ENCODE results near the gene RPLP2. TPM values are rescaled to one million over a fixed set of nuclear protein-coding genes. Genes with fewer than 3 reads are reported as not detected.

The RPLP2 gene
- total RNA-seq, 1 experiment from 2014 or later = 1,325 TPM

DNA sequence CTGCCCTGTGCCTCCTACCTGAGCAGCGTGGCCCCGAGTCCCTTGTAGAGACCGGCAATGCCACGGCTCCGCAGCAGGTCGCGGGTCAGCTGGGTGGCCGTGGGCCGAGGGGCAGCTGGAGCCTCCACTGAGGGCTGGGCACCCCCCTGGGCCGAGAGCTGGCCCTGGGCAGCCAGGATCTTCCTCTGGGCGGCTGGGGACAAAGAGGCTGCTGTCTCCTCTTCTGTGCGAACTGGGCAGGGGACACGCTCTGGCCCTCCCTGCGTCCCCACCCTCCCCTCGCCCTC, 17.3 kb upstream of the RPLP2 start:
- no TSS peak for BruUV-seq (replicated peaks)
- ChIA-PET POLR2A (ENCODE audit: low non-redundant PET) (interaction anchor here (0.6 kb wide), 1 partner anchor 12 kb away, joined by 3 read pairs; no protein-coding TSS in a partner anchor), CTCF (no interaction called here)
- TF ChIP-seq, protein P1, sequence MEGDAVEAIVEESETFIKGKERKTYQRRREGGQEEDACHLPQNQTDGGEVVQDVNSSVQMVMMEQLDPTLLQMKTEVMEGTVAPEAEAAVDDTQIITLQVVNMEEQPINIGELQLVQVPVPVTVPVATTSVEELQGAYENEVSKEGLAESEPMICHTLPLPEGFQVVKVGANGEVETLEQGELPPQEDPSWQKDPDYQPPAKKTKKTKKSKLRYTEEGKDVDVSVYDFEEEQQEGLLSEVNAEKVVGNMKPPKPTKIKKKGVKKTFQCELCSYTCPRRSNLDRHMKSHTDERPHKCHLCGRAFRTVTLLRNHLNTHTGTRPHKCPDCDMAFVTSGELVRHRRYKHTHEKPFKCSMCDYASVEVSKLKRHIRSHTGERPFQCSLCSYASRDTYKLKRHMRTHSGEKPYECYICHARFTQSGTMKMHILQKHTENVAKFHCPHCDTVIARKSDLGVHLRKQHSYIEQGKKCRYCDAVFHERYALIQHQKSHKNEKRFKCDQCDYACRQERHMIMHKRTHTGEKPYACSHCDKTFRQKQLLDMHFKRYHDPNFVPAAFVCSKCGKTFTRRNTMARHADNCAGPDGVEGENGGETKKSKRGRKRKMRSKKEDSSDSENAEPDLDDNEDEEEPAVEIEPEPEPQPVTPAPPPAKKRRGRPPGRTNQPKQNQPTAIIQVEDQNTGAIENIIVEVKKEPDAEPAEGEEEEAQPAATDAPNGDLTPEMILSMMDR (conservative IDR thresholded peaks at IDR 0.05; ENCODE audit: low read depth, low read length) = no peak
- no peak for TF ChIP-seq EZH2 (IDR thresholded peaks at IDR 0.05; ENCODE audit: borderline replicate concordance, low read depth, low read length, poor library complexity, severe bottlenecking)
- intact Hi-C loops (cut with micrococcal nuclease; ENCODE audit: unreplicated experiment) = no loop called here
- Histone ChIP-seq H3K27me3 (replicated peaks; ENCODE audit: insufficient read depth, low read depth, low read length, poor library complexity) (no peaks in the 10 kb centered on the region), H3K36me3 (ENCODE audit: insufficient read depth, low read length, poor library complexity, severe bottlenecking) (peaks cover 2% of the 10 kb centered on the region), H3K4me3 (ENCODE audit: low read depth, low read length, poor library complexity, severe bottlenecking) (no peak overlapping the region), H3K9me3 (ENCODE audit: low read depth, low read length, poor library complexity, severe bottlenecking) (no peaks in the 10 kb centered on the region), H3K27ac (ENCODE audit: low read depth, low read length, poor library complexity, severe bottlenecking) (no peak overlapping the region), H3K4me1 (ENCODE audit: insufficient read depth, low read length, poor library complexity, severe bottlenecking) (peaks cover 10% of the 10 kb centered on the region)
- DNase-seq (ENCODE audit: low spot score) = no peak

DNA sequence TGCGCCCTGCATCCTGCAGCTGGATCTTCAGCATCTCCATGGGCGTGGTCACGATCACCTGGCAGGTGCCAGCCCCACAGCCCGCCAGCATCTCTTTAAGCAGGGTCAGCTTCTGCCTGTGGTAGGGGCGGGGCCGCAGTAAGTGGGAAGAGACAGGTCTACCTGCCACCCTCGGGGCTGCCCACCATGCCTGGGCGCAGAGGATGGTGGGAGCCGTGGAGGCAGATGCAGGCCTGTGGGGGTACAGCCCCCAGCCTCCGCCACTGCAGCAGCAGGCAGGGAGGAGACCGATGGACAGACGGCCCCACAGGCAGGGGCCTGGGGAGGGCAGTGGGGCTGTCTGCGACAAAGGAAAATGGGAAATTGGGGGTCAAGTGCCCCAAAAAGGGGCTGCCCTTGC, 16.9 kb upstream of the RPLP2 start:
- intact Hi-C loops (cut with micrococcal nuclease; ENCODE audit: unreplicated experiment) = no loop called here
- no peak for TF ChIP-seq EZH2 (IDR thresholded peaks at IDR 0.05; ENCODE audit: borderline replicate concordance, low read depth, low read length, poor library complexity, severe bottlenecking)
- TF ChIP-seq, protein P1 (conservative IDR thresholded peaks at IDR 0.05; ENCODE audit: low read depth, low read length) = no peak
- no TSS peak for BruUV-seq (replicated peaks)
- Histone ChIP-seq H3K27ac (ENCODE audit: low read depth, low read length, poor library complexity, severe bottlenecking) (no peak overlapping the region), H3K4me1 (ENCODE audit: insufficient read depth, low read length, poor library complexity, severe bottlenecking) (peaks cover 10% of the 10 kb centered on the region), H3K36me3 (ENCODE audit: insufficient read depth, low read length, poor library complexity, severe bottlenecking) (peaks cover 2% of the 10 kb centered on the region), H3K9me3 (ENCODE audit: low read depth, low read length, poor library complexity, severe bottlenecking) (no peaks in the 10 kb centered on the region), H3K27me3 (replicated peaks; ENCODE audit: insufficient read depth, low read depth, low read length, poor library complexity) (no peaks in the 10 kb centered on the region), H3K4me3 (ENCODE audit: low read depth, low read length, poor library complexity, severe bottlenecking) (no peak overlapping the region)
- no peak for DNase-seq (ENCODE audit: low spot score)
- ChIA-PET POLR2A (ENCODE audit: low non-redundant PET) (interaction anchor here (0.6 kb wide), 1 partner anchor 12 kb away, joined by 3 read pairs; no protein-coding TSS in a partner anchor), CTCF (no interaction called here)

DNA sequence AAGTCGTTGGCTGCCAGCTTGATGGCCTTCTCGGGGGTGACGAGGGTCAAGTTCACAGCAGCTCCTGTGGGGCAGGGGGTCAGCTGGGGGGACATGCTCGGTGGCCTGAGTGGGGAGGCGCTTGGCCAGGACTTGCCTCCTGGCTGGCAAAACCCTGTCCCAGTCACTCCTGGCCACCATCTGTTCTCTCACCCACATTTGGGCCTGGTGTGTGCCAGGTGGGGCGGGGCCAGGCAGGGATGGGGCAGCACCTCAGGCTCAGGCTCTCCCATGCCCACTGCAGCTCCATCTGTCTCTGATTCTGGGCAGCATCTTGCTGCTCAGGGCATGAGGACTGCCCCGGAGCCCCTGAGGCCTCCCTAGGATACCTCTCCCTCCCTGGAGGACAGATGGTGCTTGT, 16.2 kb upstream of the RPLP2 start:
- Histone ChIP-seq H3K4me1 (ENCODE audit: insufficient read depth, low read length, poor library complexity, severe bottlenecking) (peaks cover 10% of the 10 kb centered on the region), H3K4me3 (ENCODE audit: low read depth, low read length, poor library complexity, severe bottlenecking) (no peak overlapping the region), H3K27me3 (replicated peaks; ENCODE audit: insufficient read depth, low read depth, low read length, poor library complexity) (no peaks in the 10 kb centered on the region), H3K27ac (ENCODE audit: low read depth, low read length, poor library complexity, severe bottlenecking) (no peak overlapping the region), H3K9me3 (ENCODE audit: low read depth, low read length, poor library complexity, severe bottlenecking) (no peaks in the 10 kb centered on the region), H3K36me3 (ENCODE audit: insufficient read depth, low read length, poor library complexity, severe bottlenecking) (peaks cover 2% of the 10 kb centered on the region)
- BruUV-seq (replicated peaks) = no TSS peak
- ChIA-PET CTCF (no interaction called here), POLR2A (ENCODE audit: low non-redundant PET) (no interaction called here)
- DNase-seq (ENCODE audit: low spot score) = no peak
- intact Hi-C loops (cut with micrococcal nuclease; ENCODE audit: unreplicated experiment) = no loop called here
- TF ChIP-seq, protein P1 (conservative IDR thresholded peaks at IDR 0.05; ENCODE audit: low read depth, low read length) = no peak
- TF ChIP-seq EZH2 (IDR thresholded peaks at IDR 0.05; ENCODE audit: borderline replicate concordance, low read depth, low read length, poor library complexity, severe bottlenecking) = no peak
